ENCODE results near the gene GDPD3. TPM values are rescaled to one million over a fixed set of nuclear protein-coding genes. Genes with fewer than 3 reads are reported as not detected.

Gene GDPD3
- total RNA-seq, 2 donors from 2014 or later = 2.6 to 3.4 TPM

- DNase-seq = no peak
- intact Hi-C loops (cut with DNase I) = no loop called here
- ATAC-seq = peak; percentile 21 to 74
Observed at GRCh38 chr16:30085247-30085646, 28.1 kb downstream of the GDPD3 start.

GRCh38 chr16:30084816-30085159 lies 28.5 kb downstream of the GDPD3 start:
- peak; percentile 63 for DNase-seq
- peak; percentile 8 to 76 for ATAC-seq
- intact Hi-C loops (cut with DNase I) = no loop called here

- ATAC-seq (no peak), DNase-seq (no peak)
- intact Hi-C loops (cut with DNase I) = no loop called here
Observed at GRCh38 chr16:30084096-30084815, 29.1 kb downstream of the GDPD3 start.

GRCh38 chr16:30083216-30084055 lies 29.9 kb downstream of the GDPD3 start:
- DNase-seq = no peak
- ATAC-seq = no peak
- intact Hi-C loops (cut with DNase I) = no loop called here

- ATAC-seq = no peak
- intact Hi-C loops (cut with DNase I) = no loop called here
- no peak for DNase-seq
Observed at GRCh38 chr16:30082545-30083090, 30.7 kb downstream of the GDPD3 start.

- ATAC-seq = no peak
- DNase-seq = no peak
- intact Hi-C loops (cut with DNase I) = no loop called here
Observed at GRCh38 chr16:30079480-30079879, 33.9 kb downstream of the GDPD3 start.

GRCh38 chr16:30078744-30079143 lies 34.6 kb downstream of the GDPD3 start:
- DNase-seq = no peak
- ATAC-seq = no peak
- intact Hi-C loops (cut with DNase I) = no loop called here

- ATAC-seq = no peak
- no peak for DNase-seq
- intact Hi-C loops (cut with DNase I) = no loop called here
Observed at GRCh38 chr16:30077656-30078055, 35.7 kb downstream of the GDPD3 start.

- ATAC-seq (peak; percentile 17 to 19), DNase-seq (no peak)
- intact Hi-C loops (cut with DNase I) = no loop called here
Observed at GRCh38 chr16:30076276-30076791, 37.0 kb downstream of the GDPD3 start.

GRCh38 chr16:30075503-30076275 lies 37.6 kb downstream of the GDPD3 start, which contains the start of gene PPP4C:
Gene PPP4C (plus strand): TSS chr16:30075994. CDS start chr16:30076378, 384 bp downstream.
- intact Hi-C loops (cut with DNase I) = no loop called here
- peak; percentile 96 to 97 for ATAC-seq
- peak; percentile 94 for DNase-seq

- no peak for ATAC-seq
- intact Hi-C loops (cut with DNase I) = no loop called here
Observed at GRCh38 chr16:30070490-30070889, 42.8 kb downstream of the GDPD3 start.

GRCh38 chr16:30069611-30070462 lies 43.5 kb downstream of the GDPD3 start:
- no peak for ATAC-seq
- DNase-seq = no peak
- intact Hi-C loops (cut with DNase I) = no loop called here

More at GRCh38 chr16:30070490-30070889, 42.8 kb downstream of the GDPD3 start:
- DNase-seq = no peak

GRCh38 chr16:30068750-30069610 lies 44.4 kb downstream of the GDPD3 start:
- intact Hi-C loops (cut with DNase I) = no loop called here
- ATAC-seq (no peak), DNase-seq (no peak)

GRCh38 chr16:30068333-30068732 lies 45.0 kb downstream of the GDPD3 start:
- DNase-seq (no peak), ATAC-seq (no peak)
- intact Hi-C loops (cut with DNase I) = no loop called here

- DNase-seq (no peak), ATAC-seq (no peak)
- intact Hi-C loops (cut with DNase I) = no loop called here
Observed at GRCh38 chr16:30067584-30067916, 45.8 kb downstream of the GDPD3 start.

- peak; percentile 60 for DNase-seq
- ATAC-seq = no peak
- intact Hi-C loops (cut with DNase I) = no loop called here
Observed at GRCh38 chr16:30066761-30067583, 46.4 kb downstream of the GDPD3 start.

All from left cardiac atrium (tissue), 4 donors.